GM19395 (cell line): ENCODE measurements around the gene CCDC149.
A peak's percentile ranks its signal among the peaks of the same experiment; 100 is the strongest.

Experiments used
- ATAC-seq: cut with Tn5 transposase; IDR thresholded peaks from one replicate; pipeline ENCODE4 v1.9.1; 2021; ENCODE audit warnings: mild to moderate bottlenecking, moderate library complexity; ENCODE audit not compliant: unreplicated experiment

Gene CCDC149

GRCh38 chr4:24845132-24845531 is 67.7 kb downstream of the CCDC149 start:
- no peak for ATAC-seq

- ATAC-seq = no peak
Observed at GRCh38 chr4:24843096-24843495, 69.7 kb downstream of the CCDC149 start.

GRCh38 chr4:24842356-24842755 is 70.5 kb downstream of the CCDC149 start:
- ATAC-seq = no peak

GRCh38 chr4:24840826-24841543 is 71.9 kb downstream of the CCDC149 start:
- ATAC-seq = no peak

GRCh38 chr4:24840362-24840761 is 72.5 kb downstream of the CCDC149 start:
- no peak for ATAC-seq

GRCh38 chr4:24837781-24838180 is 75.1 kb downstream of the CCDC149 start:
- no peak for ATAC-seq

GRCh38 chr4:24837336-24837735 is 75.5 kb downstream of the CCDC149 start:
- no peak for ATAC-seq

GRCh38 chr4:24836661-24837242 is 76.1 kb downstream of the CCDC149 start:
- no peak for ATAC-seq

- ATAC-seq = no peak
Observed at GRCh38 chr4:24835696-24836095, 77.1 kb downstream of the CCDC149 start.

GRCh38 chr4:24831637-24832036 is 81.2 kb downstream of the CCDC149 start:
- peak; percentile 53 for ATAC-seq

- no peak for ATAC-seq
Observed at GRCh38 chr4:24824720-24825119, 88.1 kb downstream of the CCDC149 start.

GRCh38 chr4:24820541-24820940 is 92.3 kb downstream of the CCDC149 start:
- no peak for ATAC-seq

- no peak for ATAC-seq
Observed at GRCh38 chr4:24816797-24817196, 96.0 kb downstream of the CCDC149 start.

GRCh38 chr4:24813732-24814131 is 99.1 kb downstream of the CCDC149 start:
- ATAC-seq = no peak

GRCh38 chr4:24810871-24811631 is 101.8 kb downstream of the CCDC149 start:
- no peak for ATAC-seq

GRCh38 chr4:24809815-24810405 is 102.9 kb downstream of the CCDC149 start:
- ATAC-seq = no peak

- ATAC-seq = no peak
Observed at GRCh38 chr4:24809376-24809775, 103.5 kb downstream of the CCDC149 start.

GRCh38 chr4:24808955-24809354 is 103.9 kb downstream of the CCDC149 start:
- ATAC-seq = no peak

GRCh38 chr4:24808261-24808660 is 104.6 kb downstream of the CCDC149 start:
- ATAC-seq = no peak

- no peak for ATAC-seq
Observed at GRCh38 chr4:24807611-24808010, 105.2 kb downstream of the CCDC149 start.

GRCh38 chr4:24806206-24806990 is 106.4 kb downstream of the CCDC149 start:
- no peak for ATAC-seq
